SK-N-SH (cell line): Measurements from ENCODE around the gene C4A. TPM values are rescaled to one million over a fixed set of nuclear protein-coding genes. Genes with fewer than 3 reads are reported as not detected.
A peak's percentile ranks its signal among the peaks of the same experiment; 100 is the strongest.

Experiments
- CTCF ChIA-PET: fragments of 300-600, 350-600 bp; formaldehyde crosslinking; extraction: SDS; loops from one replicate; lab custom pipeline; 2021; lab: Yijun Ruan, JAX
- POLR2A ChIA-PET: fragments of 350-600 bp; sonication (Branson Sonifier 250); formaldehyde crosslinking; extraction: SDS; loops from one replicate; lab custom pipeline; 2020; ENCODE audit warnings: antibody characterized with exemption, inconsistent platforms; lab: Yijun Ruan, JAX
- DNase-seq: peaks from one replicate; pipeline ENCODE4 v3.0.0; 2012
- H2AFZ ChIP-seq: fragments of 200-600 bp; sonication (generic); 2 replicates; pipeline ENCODE4 v1.8.1; 2016; ENCODE audit warnings: antibody characterized with exemption, mild to moderate bottlenecking, low read depth
- H3F3A ChIP-seq: fragments of 200-600 bp; sonication (generic); replicated peaks from 2 replicates; pipeline ENCODE3; 2016; ENCODE audit warnings: antibody characterized with exemption, mild to moderate bottlenecking; ENCODE audit not compliant: insufficient read depth
- H3K27ac ChIP-seq, 2 experiments: fragments of 200-500 bp in 1 of 2; fragments of 200-600 bp in 1 of 2; sonication (Bioruptor generic) in 1 of 2; sonication (generic), shearing (Covaris generic) in 1 of 2; 2 replicates each; pipeline versions ENCODE4 v1.5.1 to v1.6.1; 2014 to 2016; ENCODE audit warnings: low read depth in 2 of 2, inconsistent platforms in 1 of 2, low read length in 1 of 2, mild to moderate bottlenecking in 1 of 2, mixed read lengths in 1 of 2
- H3K27me3 ChIP-seq: fragments of 200-600 bp; sonication (generic), shearing (Covaris generic); 2 replicates; pipeline ENCODE4 v1.6.1; 2016; ENCODE audit warnings: mixed run types; ENCODE audit not compliant: insufficient read depth
- H3K36me3 ChIP-seq, 2 experiments: fragments of 200-500 bp in 1 of 2; fragments of 200-600 bp in 1 of 2; sonication (Bioruptor generic) in 1 of 2; sonication (generic) in 1 of 2; replicated peaks in 1 of 2; 2 replicates each; pipeline versions ENCODE3 to v1.5.1; 2014 to 2016; ENCODE audit warnings: low read length in 1 of 2, mild to moderate bottlenecking in 1 of 2; ENCODE audit not compliant: insufficient read depth in 2 of 2, control insufficient read depth in 1 of 2
- H3K4me1 ChIP-seq, 2 experiments: fragments of 200-500 bp in 1 of 2; fragments of 200-600 bp in 1 of 2; sonication (Bioruptor generic) in 1 of 2; sonication (generic), shearing (Covaris generic) in 1 of 2; 2 replicates each; pipeline versions ENCODE4 v1.5.1 to v1.6.1; 2014 to 2016; ENCODE audit warnings: low read depth in 1 of 2, low read length in 1 of 2, mixed run types in 1 of 2; ENCODE audit not compliant: insufficient read depth in 2 of 2, control insufficient read depth in 1 of 2
- H3K4me2 ChIP-seq: fragments of 200-600 bp; sonication (generic), shearing (Covaris generic); 2 replicates; pipeline ENCODE4 v1.6.1; 2017; ENCODE audit warnings: mixed run types
- H3K4me3 ChIP-seq, 2 experiments: fragments of 200-500 bp in 1 of 2; fragments of 200-600 bp in 1 of 2; sonication (Bioruptor generic) in 1 of 2; sonication (generic), shearing (Covaris generic) in 1 of 2; 2 replicates each; pipeline versions ENCODE4 v1.5.1 to v1.8.1; 2014 to 2016; ENCODE audit warnings: low read depth in 2 of 2, inconsistent platforms in 1 of 2, low read length in 1 of 2, mild to moderate bottlenecking in 1 of 2, mixed read lengths in 1 of 2, moderate library complexity in 1 of 2
- H3K79me2 ChIP-seq: fragments of 200-600 bp; sonication (generic); 2 replicates; pipeline ENCODE4 v1.8.1; 2017; ENCODE audit warnings: mild to moderate bottlenecking; ENCODE audit not compliant: insufficient read depth
- H3K9ac ChIP-seq: fragments of 200-600 bp; sonication (generic); 2 replicates; pipeline ENCODE4 v1.6.1; 2017; ENCODE audit warnings: mixed run types
- H3K9me2 ChIP-seq: fragments of 200-600 bp; sonication (generic); 2 replicates; pipeline ENCODE4 v1.6.1; 2017; ENCODE audit warnings: mixed run types
- H3K9me3 ChIP-seq: fragments of 200-600 bp; sonication (generic); 2 replicates; pipeline ENCODE4 v1.6.1; 2017; ENCODE audit warnings: mixed run types, mild to moderate bottlenecking, moderate library complexity
- H4K20me1 ChIP-seq: fragments of 200-600 bp; sonication (generic); 2 replicates; pipeline ENCODE4 v1.6.1; 2017; ENCODE audit warnings: mild to moderate bottlenecking, mixed run types; ENCODE audit not compliant: insufficient read depth
- CHD2 ChIP-seq: fragments of 150-350 bp; IDR thresholded peaks from 2 replicates; pipeline ENCODE4 v1.6.1; 2018; ENCODE audit warnings: low read length; ENCODE audit not compliant: partially characterized antibody
- ELF1 ChIP-seq: IDR thresholded peaks from 2 replicates; pipeline ENCODE4 v1.4.0; 2012
- EP300 ChIP-seq, 2 experiments: IDR thresholded peaks; 2 replicates each; pipeline versions ENCODE4 v1.4.0 to v1.6.1; 2012; ENCODE audit warnings: borderline replicate concordance in 1 of 2, low read depth in 1 of 2, low read length in 1 of 2
- FOSL2 ChIP-seq: IDR thresholded peaks from 2 replicates; pipeline ENCODE4 v1.4.0; 2012; ENCODE audit warnings: low read depth, mild to moderate bottlenecking, moderate library complexity, borderline replicate concordance
- FOXJ3 ChIP-seq: sonication (generic); formaldehyde crosslinking; IDR thresholded peaks from 2 replicates; pipeline ENCODE4 v1.5.1; 2020; ENCODE audit warnings: mild to moderate bottlenecking, missing genetic modification reagents
- FOXM1 ChIP-seq: IDR thresholded peaks from 2 replicates; pipeline ENCODE4 v1.4.0; 2012; ENCODE audit warnings: low read depth, mild to moderate bottlenecking
- JUND ChIP-seq: IDR thresholded peaks from 2 replicates; pipeline ENCODE4 v1.4.0; 2012
- MEF2A ChIP-seq: IDR thresholded peaks from 2 replicates; pipeline ENCODE4 v1.4.0; 2012; ENCODE audit warnings: low read depth, borderline replicate concordance
- NFIC ChIP-seq: IDR thresholded peaks from 2 replicates; pipeline ENCODE4 v1.4.0; 2012; ENCODE audit warnings: borderline replicate concordance
- NRF1 ChIP-seq: IDR thresholded peaks from 2 replicates; pipeline ENCODE4 v1.6.1; 2012; ENCODE audit warnings: low read depth, mild to moderate bottlenecking, low read length
- POLR2AphosphoS5 ChIP-seq: IDR thresholded peaks from 2 replicates; pipeline ENCODE4 v1.6.1; 2012; ENCODE audit warnings: low read depth, low read length
- RFX5 ChIP-seq: IDR thresholded peaks from 2 replicates; pipeline ENCODE4 v1.6.1; 2012; ENCODE audit warnings: mild to moderate bottlenecking, improper control_type of control experiment, low read length
- SIN3A ChIP-seq: IDR thresholded peaks from 2 replicates; pipeline ENCODE4 v1.6.1; 2012; ENCODE audit warnings: low read depth, mild to moderate bottlenecking, low read length, moderate library complexity, borderline replicate concordance
- SMC3 ChIP-seq: IDR thresholded peaks from 2 replicates; pipeline ENCODE4 v1.6.1; 2012; ENCODE audit warnings: low read depth, low read length, improper control_type of control experiment
- TAF1 ChIP-seq: IDR thresholded peaks from 2 replicates; pipeline ENCODE4 v1.6.1; 2012; ENCODE audit warnings: low read depth, mild to moderate bottlenecking, low read length, moderate library complexity, borderline replicate concordance
- TCF12 ChIP-seq: IDR thresholded peaks from 2 replicates; pipeline ENCODE4 v1.4.0; 2012
- TEAD4 ChIP-seq: IDR thresholded peaks from 2 replicates; pipeline ENCODE4 v1.4.0; 2012; ENCODE audit warnings: mild to moderate bottlenecking, borderline replicate concordance; ENCODE audit not compliant: insufficient read depth
- WGBS: methylation state at CpG from one replicate; pipeline ENCODE4 v1.1.6; 2017; ENCODE audit warnings: low lambda C conversion rate; 5-methylcytosine and 5-hydroxymethylcytosine counted together
- polyA plus RNA-seq, 3 experiments: library from polyadenylated mRNA; depleted of rRNA; stranded (reverse); fragments of >200 nt; gene quantifications; 2 replicates each; pipeline ENCODE4 v1.2.3, GENCODE V29; 2012
- TF ChIP-seq, protein P1 (sequence below): IDR thresholded peaks from 2 replicates; pipeline ENCODE4; 2012
- TF ChIP-seq, protein P2 (sequence below): fragments of 200-600 bp; sonication (generic); IDR thresholded peaks from 2 replicates; pipeline ENCODE4 v1.6.1; 2017; ENCODE audit warnings: antibody characterized with exemption, mild to moderate bottlenecking, moderate library complexity
- TF ChIP-seq, protein P3 (sequence below): IDR thresholded peaks from 2 replicates; pipeline ENCODE4 v1.4.0; 2012; ENCODE audit warnings: low read depth
- TF ChIP-seq, protein P4 (sequence below): IDR thresholded peaks from 2 replicates; pipeline ENCODE4 v1.4.0; 2012; ENCODE audit warnings: low read depth, borderline replicate concordance
- TF ChIP-seq, protein P5 (sequence below): IDR thresholded peaks from 2 replicates; pipeline ENCODE4 v1.4.0; 2012; ENCODE audit warnings: low read depth, borderline replicate concordance
- TF ChIP-seq, protein P6 (sequence below): IDR thresholded peaks from 2 replicates; pipeline ENCODE4 v1.6.1; 2012; ENCODE audit warnings: mild to moderate bottlenecking, low read depth, low read length, moderate library complexity

Gene C4A
- polyA plus RNA-seq, 1 of the 3 experiments (the other 2 are of a cell fraction) = 11.4 TPM

DNA sequence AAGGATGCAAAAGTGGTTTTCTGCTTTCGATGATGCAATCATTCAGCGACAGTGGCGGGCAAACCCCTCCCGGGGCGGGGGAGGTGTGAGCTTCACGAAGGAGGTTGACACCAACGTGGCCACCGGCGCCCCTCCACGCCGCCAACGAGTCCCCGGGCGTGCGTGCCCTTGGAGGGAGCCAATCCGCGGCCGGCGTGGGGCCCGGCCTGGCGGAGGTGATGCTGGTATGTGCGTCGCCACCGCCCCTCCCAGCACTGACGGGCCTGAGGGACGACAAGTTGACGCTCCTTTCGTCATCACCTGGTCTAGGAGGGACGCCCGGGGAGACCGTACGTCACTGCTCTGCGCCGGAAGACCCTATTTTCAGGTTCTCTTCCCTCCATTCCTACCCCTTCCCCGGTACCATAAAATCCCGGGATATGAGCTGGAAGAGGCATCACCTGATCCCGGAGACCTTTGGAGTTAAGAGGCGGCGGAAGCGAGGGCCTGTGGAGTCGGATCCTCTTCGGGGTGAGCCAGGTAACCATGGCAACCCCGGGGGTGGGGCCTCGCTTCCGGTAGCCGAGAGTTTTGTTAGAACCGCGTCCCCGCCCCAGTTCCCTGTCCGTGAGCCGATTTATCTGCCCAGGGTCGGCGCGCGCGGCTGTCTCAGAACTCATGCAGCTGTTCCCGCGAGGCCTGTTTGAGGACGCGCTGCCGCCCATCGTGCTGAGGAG, 9.7 kb upstream of the C4A start, which contains the start of gene DXO:
DXO (minus strand) TSS at position 146 of the 716 bp plus-strand sequence. CDS start 463 bp downstream, outside the sequence.
- Histone ChIP-seq H3F3A (peaks cover 10% of the 10 kb centered on the region), H2AFZ (peak within 1 kb of the TSS; percentile 82), H3K4me2 (peak within 1 kb of the TSS; percentile 99), H3K27ac (peak within 1 kb of the TSS; percentile 95 to 97), H3K79me2 (peaks cover 47% of the 10 kb centered on the region), H3K9ac (peak within 1 kb of the TSS; percentile 95), H3K36me3 (peaks cover 11 to 32% of the 10 kb centered on the region in 2 experiments), H3K4me1 (peaks cover 5 to 26% of the 10 kb centered on the region in 2 experiments; a peak in 3 of 4 replicates), H3K4me3 (peak within 1 kb of the TSS; percentile 91 to 94), H3K9me2 (no peaks in the 10 kb centered on the region), H4K20me1 (no peaks in the 10 kb centered on the region), H3K9me3 (no peaks in the 10 kb centered on the region), H3K27me3 (no peaks in the 10 kb centered on the region)
- CTCF ChIA-PET = interaction anchor here (0.7 to 5.2 kb wide), 4 partner anchors 13 to 426 kb away, joined by 3 to 19 read pairs (median 8); partner anchors contain the start of genes ATP6V1G2, NELFE and SKIC2
- 0% methylated on average over 17 of the region's 62 CpGs for WGBS
- peak; percentile 98 for DNase-seq
- POLR2A ChIA-PET = interaction anchor here (0.6 to 2.4 kb wide), 8 partner anchors 10 to 1000 kb away, joined by 3 to 14 read pairs (median 4); partner anchors contain the start of genes NELFE, SKIC2 and ZBTB12
- TF ChIP-seq SMC3 = no peak
- TF ChIP-seq, protein P1, sequence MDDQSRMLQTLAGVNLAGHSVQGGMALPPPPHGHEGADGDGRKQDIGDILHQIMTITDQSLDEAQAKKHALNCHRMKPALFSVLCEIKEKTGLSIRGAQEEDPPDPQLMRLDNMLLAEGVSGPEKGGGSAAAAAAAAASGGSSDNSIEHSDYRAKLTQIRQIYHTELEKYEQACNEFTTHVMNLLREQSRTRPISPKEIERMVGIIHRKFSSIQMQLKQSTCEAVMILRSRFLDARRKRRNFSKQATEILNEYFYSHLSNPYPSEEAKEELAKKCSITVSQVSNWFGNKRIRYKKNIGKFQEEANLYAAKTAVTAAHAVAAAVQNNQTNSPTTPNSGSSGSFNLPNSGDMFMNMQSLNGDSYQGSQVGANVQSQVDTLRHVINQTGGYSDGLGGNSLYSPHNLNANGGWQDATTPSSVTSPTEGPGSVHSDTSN = peak; percentile 67; the same call in 1 of the 2 replicates
- TF ChIP-seq TCF12 = peak; percentile 15; the same call in 1 of the 2 replicates
- TF ChIP-seq NFIC = no peak
- TF ChIP-seq FOSL2 = no peak; the same call in 1 of the 2 replicates
- TF ChIP-seq, protein P2, sequence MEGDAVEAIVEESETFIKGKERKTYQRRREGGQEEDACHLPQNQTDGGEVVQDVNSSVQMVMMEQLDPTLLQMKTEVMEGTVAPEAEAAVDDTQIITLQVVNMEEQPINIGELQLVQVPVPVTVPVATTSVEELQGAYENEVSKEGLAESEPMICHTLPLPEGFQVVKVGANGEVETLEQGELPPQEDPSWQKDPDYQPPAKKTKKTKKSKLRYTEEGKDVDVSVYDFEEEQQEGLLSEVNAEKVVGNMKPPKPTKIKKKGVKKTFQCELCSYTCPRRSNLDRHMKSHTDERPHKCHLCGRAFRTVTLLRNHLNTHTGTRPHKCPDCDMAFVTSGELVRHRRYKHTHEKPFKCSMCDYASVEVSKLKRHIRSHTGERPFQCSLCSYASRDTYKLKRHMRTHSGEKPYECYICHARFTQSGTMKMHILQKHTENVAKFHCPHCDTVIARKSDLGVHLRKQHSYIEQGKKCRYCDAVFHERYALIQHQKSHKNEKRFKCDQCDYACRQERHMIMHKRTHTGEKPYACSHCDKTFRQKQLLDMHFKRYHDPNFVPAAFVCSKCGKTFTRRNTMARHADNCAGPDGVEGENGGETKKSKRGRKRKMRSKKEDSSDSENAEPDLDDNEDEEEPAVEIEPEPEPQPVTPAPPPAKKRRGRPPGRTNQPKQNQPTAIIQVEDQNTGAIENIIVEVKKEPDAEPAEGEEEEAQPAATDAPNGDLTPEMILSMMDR = no peak
- TF ChIP-seq EP300 (IDR thresholded peaks at IDR 0.05; ENCODE audit: borderline replicate concordance in 1 of 2, low read depth in 1 of 2, low read length in 1 of 2) = no peak
- 0 out of 2 replicates have a peak, but pooled peaks have one; percentile 8 for TF ChIP-seq TEAD4
- peak; percentile 95 for TF ChIP-seq ELF1
- peak; percentile 34 for TF ChIP-seq CHD2
- 0 out of 2 replicates have a peak, but pooled peaks have one; percentile 27 for TF ChIP-seq JUND
- TF ChIP-seq RFX5 = peak; percentile 47
- TF ChIP-seq, protein P3, sequence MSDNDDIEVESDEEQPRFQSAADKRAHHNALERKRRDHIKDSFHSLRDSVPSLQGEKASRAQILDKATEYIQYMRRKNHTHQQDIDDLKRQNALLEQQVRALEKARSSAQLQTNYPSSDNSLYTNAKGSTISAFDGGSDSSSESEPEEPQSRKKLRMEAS = peak; percentile 92
- peak; percentile 60; the same call in 1 of the 2 replicates for TF ChIP-seq FOXJ3 (CRISPR knock-in tag)
- TF ChIP-seq, protein P4, sequence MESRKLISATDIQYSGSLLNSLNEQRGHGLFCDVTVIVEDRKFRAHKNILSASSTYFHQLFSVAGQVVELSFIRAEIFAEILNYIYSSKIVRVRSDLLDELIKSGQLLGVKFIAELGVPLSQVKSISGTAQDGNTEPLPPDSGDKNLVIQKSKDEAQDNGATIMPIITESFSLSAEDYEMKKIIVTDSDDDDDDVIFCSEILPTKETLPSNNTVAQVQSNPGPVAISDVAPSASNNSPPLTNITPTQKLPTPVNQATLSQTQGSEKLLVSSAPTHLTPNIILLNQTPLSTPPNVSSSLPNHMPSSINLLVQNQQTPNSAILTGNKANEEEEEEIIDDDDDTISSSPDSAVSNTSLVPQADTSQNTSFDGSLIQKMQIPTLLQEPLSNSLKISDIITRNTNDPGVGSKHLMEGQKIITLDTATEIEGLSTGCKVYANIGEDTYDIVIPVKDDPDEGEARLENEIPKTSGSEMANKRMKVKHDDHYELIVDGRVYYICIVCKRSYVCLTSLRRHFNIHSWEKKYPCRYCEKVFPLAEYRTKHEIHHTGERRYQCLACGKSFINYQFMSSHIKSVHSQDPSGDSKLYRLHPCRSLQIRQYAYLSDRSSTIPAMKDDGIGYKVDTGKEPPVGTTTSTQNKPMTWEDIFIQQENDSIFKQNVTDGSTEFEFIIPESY = no peak
- peak; percentile 48; the same call in 1 of the 2 replicates for TF ChIP-seq SIN3A
- TF ChIP-seq, protein P5, sequence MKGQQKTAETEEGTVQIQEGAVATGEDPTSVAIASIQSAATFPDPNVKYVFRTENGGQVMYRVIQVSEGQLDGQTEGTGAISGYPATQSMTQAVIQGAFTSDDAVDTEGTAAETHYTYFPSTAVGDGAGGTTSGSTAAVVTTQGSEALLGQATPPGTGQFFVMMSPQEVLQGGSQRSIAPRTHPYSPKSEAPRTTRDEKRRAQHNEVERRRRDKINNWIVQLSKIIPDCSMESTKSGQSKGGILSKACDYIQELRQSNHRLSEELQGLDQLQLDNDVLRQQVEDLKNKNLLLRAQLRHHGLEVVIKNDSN = peak; percentile 60
- no peak for TF ChIP-seq FOXM1
- TF ChIP-seq MEF2A = no peak
- TF ChIP-seq POLR2AphosphoS5 = peak; percentile 64
- 0 out of 2 replicates have a peak, but pooled peaks have one; percentile 23 for TF ChIP-seq TAF1
- TF ChIP-seq, protein P6, sequence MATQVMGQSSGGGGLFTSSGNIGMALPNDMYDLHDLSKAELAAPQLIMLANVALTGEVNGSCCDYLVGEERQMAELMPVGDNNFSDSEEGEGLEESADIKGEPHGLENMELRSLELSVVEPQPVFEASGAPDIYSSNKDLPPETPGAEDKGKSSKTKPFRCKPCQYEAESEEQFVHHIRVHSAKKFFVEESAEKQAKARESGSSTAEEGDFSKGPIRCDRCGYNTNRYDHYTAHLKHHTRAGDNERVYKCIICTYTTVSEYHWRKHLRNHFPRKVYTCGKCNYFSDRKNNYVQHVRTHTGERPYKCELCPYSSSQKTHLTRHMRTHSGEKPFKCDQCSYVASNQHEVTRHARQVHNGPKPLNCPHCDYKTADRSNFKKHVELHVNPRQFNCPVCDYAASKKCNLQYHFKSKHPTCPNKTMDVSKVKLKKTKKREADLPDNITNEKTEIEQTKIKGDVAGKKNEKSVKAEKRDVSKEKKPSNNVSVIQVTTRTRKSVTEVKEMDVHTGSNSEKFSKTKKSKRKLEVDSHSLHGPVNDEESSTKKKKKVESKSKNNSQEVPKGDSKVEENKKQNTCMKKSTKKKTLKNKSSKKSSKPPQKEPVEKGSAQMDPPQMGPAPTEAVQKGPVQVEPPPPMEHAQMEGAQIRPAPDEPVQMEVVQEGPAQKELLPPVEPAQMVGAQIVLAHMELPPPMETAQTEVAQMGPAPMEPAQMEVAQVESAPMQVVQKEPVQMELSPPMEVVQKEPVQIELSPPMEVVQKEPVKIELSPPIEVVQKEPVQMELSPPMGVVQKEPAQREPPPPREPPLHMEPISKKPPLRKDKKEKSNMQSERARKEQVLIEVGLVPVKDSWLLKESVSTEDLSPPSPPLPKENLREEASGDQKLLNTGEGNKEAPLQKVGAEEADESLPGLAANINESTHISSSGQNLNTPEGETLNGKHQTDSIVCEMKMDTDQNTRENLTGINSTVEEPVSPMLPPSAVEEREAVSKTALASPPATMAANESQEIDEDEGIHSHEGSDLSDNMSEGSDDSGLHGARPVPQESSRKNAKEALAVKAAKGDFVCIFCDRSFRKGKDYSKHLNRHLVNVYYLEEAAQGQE = no peak
- TF ChIP-seq NRF1 = no peak
